ENCODE data around the gene TRIOBP. TPM values are rescaled to one million over a fixed set of nuclear protein-coding genes. Genes with fewer than 3 reads are reported as not detected.

Gene TRIOBP
- total RNA-seq, 1 donor from 2014 or later = 103 TPM

- no peak for DNase-seq (ENCODE audit: extremely low spot score, unreplicated experiment)
- no peak overlapping the region for H3K4me3 Mint-ChIP-seq (ENCODE audit: unreplicated experiment)
- no peaks in the 10 kb centered on the region for H3K36me3 Mint-ChIP-seq (ENCODE audit: unreplicated experiment)
- H3K27me3 Mint-ChIP-seq (ENCODE audit: unreplicated experiment) = no peaks in the 10 kb centered on the region
- H3K4me1 Mint-ChIP-seq (ENCODE audit: unreplicated experiment) = peaks cover 8% of the 10 kb centered on the region
- H3K27ac Mint-ChIP-seq (ENCODE audit: unreplicated experiment) = no peak overlapping the region
- TF ChIP-seq CTCF (IDR thresholded peaks at IDR 0.05) = peak; percentile 16
- H3K9me3 Mint-ChIP-seq (ENCODE audit: unreplicated experiment) = peaks cover 7% of the 10 kb centered on the region
Observed at GRCh38 chr22:37726241-37726887, 29.5 kb downstream of the TRIOBP start.

- no peaks in the 10 kb centered on the region for H3K36me3 Mint-ChIP-seq (ENCODE audit: unreplicated experiment)
- H3K27ac Mint-ChIP-seq (ENCODE audit: unreplicated experiment) = no peak overlapping the region
- H3K4me3 Mint-ChIP-seq (ENCODE audit: unreplicated experiment) = no peak overlapping the region
- no peaks in the 10 kb centered on the region for H3K27me3 Mint-ChIP-seq (ENCODE audit: unreplicated experiment)
- H3K9me3 Mint-ChIP-seq (ENCODE audit: unreplicated experiment) = peaks cover 7% of the 10 kb centered on the region
- H3K4me1 Mint-ChIP-seq (ENCODE audit: unreplicated experiment) = peaks cover 8% of the 10 kb centered on the region
- TF ChIP-seq CTCF (IDR thresholded peaks at IDR 0.05) = no peak
- no peak for DNase-seq (ENCODE audit: extremely low spot score, unreplicated experiment)
Observed at GRCh38 chr22:37728620-37729019, 31.8 kb downstream of the TRIOBP start.

DNA sequence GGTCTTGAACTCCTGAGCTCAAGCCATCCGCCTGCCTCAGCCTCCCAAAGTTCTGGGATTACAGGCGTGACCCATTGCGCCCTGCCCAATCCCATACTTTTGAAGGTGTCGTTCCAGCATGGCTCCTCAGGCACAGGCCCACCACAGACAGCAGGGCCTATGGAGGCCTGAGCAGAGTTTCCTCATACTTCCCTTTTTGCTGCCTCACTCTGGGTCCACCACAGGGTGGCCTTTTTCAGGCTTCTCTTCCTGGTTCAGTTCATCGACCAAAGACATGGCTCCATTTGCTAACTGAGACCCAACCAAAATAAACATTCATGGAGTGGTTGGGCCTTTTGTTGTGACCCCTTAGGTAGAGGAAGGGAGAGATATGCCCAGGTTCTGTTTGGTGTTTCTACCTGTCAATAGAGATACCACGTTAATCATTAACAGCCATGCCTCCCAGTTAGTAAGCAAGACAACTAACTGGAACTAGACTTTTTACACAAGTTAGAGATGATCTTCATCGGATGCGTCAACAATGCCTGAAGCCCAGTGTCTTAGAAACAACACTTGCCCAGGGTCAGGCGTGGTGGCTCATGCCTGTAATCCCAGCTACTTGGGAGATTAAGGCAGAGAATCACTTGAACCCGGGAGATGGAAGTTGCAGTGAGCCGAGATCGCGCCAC, 35.1 kb downstream of the TRIOBP start:
- no peak for DNase-seq (ENCODE audit: extremely low spot score, unreplicated experiment)
- Mint-ChIP-seq H3K27me3 (ENCODE audit: unreplicated experiment) (no peaks in the 10 kb centered on the region), H3K4me3 (ENCODE audit: unreplicated experiment) (no peak overlapping the region), H3K27ac (ENCODE audit: unreplicated experiment) (no peak overlapping the region), H3K4me1 (ENCODE audit: unreplicated experiment) (peaks cover 8% of the 10 kb centered on the region), H3K9me3 (ENCODE audit: unreplicated experiment) (no peaks in the 10 kb centered on the region), H3K36me3 (ENCODE audit: unreplicated experiment) (no peaks in the 10 kb centered on the region)
- no peak for TF ChIP-seq CTCF (IDR thresholded peaks at IDR 0.05)

GRCh38 chr22:37732699-37733607, 36.1 kb downstream of the TRIOBP start:
- no peak for TF ChIP-seq CTCF (IDR thresholded peaks at IDR 0.05)
- Mint-ChIP-seq H3K9me3 (ENCODE audit: unreplicated experiment) (no peaks in the 10 kb centered on the region), H3K4me1 (ENCODE audit: unreplicated experiment) (peaks cover 4% of the 10 kb centered on the region), H3K4me3 (ENCODE audit: unreplicated experiment) (no peak overlapping the region), H3K27me3 (ENCODE audit: unreplicated experiment) (no peaks in the 10 kb centered on the region), H3K36me3 (ENCODE audit: unreplicated experiment) (no peaks in the 10 kb centered on the region), H3K27ac (ENCODE audit: unreplicated experiment) (no peak overlapping the region)
- no peak for DNase-seq (ENCODE audit: extremely low spot score, unreplicated experiment)
